ENCODE data around the gene CDC37. TPM values are rescaled to one million over a fixed set of nuclear protein-coding genes. Genes with fewer than 3 reads are reported as not detected.
"Not testable (repeated sequence)": the region's sequence is repeated elsewhere in the genome, so short reads cannot be mapped to it uniquely, and the experiment has no call there.

The CDC37 gene
- polyA plus RNA-seq, 1 experiment = 268 TPM

- ChIA-PET POLR2A (interaction anchor here (0.5 to 1.1 kb wide), 7 partner anchors 10 to 132 kb away, joined by 3 to 8 read pairs (median 5); partner anchors contain the start of genes ICAM1, RAVER1 and TYK2), CTCF (interaction anchor here (0.6 to 7.1 kb wide), 22 partner anchors 9 to 260 kb away, joined by 3 to 188 read pairs (median 4); partner anchors contain the start of genes CDC37, ICAM1, ICAM5 and TYK2)
- DNase-seq (ENCODE audit: low read depth, low spot score) = peak; percentile 46
- Histone ChIP-seq H3K4me3 (ENCODE audit: low read depth, low read length) (no peak overlapping the region), H3K27ac (ENCODE audit: low read depth, low read length) (no peak overlapping the region), H3K9me3 (ENCODE audit: control insufficient read depth, insufficient read depth, low read length) (no peaks in the 10 kb centered on the region), H3K27me3 (ENCODE audit: control insufficient read depth, insufficient read depth, low read length) (no peaks in the 10 kb centered on the region)
- peak; percentile 92 for TF ChIP-seq CTCF (IDR thresholded peaks at IDR 0.05; ENCODE audit: low read depth, low read length)
These were observed 12.6 kb downstream of the CDC37 start for GRCh38 chr19:10390652-10391286.

GRCh38 chr19:10389863-10390262, 13.5 kb downstream of the CDC37 start:
- Histone ChIP-seq H3K27me3 (ENCODE audit: control insufficient read depth, insufficient read depth, low read length) (no peaks in the 10 kb centered on the region), H3K27ac (ENCODE audit: low read depth, low read length) (no peak overlapping the region), H3K9me3 (ENCODE audit: control insufficient read depth, insufficient read depth, low read length) (no peaks in the 10 kb centered on the region), H3K4me3 (ENCODE audit: low read depth, low read length) (no peak overlapping the region)
- ChIA-PET POLR2A (interaction anchor here (0.6 to 1.5 kb wide), 2 partner anchors 120 to 131 kb away, joined by 6 read pairs; no protein-coding TSS in a partner anchor), CTCF (interaction anchor here (0.6 to 7.1 kb wide), 17 partner anchors 8 to 251 kb away, joined by 3 to 188 read pairs (median 8); partner anchors contain the start of genes CDC37, ICAM1 and TYK2)
- TF ChIP-seq CTCF (IDR thresholded peaks at IDR 0.05; ENCODE audit: low read depth, low read length) = peak; percentile 27; the same call in 1 of the 2 replicates
- no peak for DNase-seq (ENCODE audit: low read depth, low spot score)

DNA sequence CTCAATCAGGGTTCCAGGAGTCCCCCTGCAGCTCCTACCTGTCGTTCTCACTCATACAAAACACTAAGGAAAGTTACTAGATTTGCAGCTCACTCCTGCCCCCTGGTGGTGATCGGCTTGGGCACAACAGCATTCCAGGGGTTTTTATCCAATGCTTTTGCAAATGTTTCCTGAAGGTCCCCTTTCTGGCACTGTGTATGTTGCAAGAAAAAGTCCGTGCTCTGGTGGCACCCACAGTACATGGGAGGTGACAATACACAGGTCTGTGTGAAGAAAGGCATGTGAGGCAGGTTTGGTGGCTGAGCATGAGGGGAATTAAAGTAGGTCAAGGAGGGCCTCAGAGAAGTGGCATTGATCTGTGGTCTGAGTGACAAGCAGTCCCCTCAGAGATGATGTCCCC, 14.4 kb downstream of the CDC37 start:
- DNase-seq (ENCODE audit: low read depth, low spot score) = peak; percentile 50
- peak; percentile 96 for TF ChIP-seq CTCF (IDR thresholded peaks at IDR 0.05; ENCODE audit: low read depth, low read length)
- Histone ChIP-seq H3K9me3 (ENCODE audit: control insufficient read depth, insufficient read depth, low read length) (no peaks in the 10 kb centered on the region), H3K4me3 (ENCODE audit: low read depth, low read length) (no peak overlapping the region), H3K27me3 (ENCODE audit: control insufficient read depth, insufficient read depth, low read length) (no peaks in the 10 kb centered on the region), H3K27ac (ENCODE audit: low read depth, low read length) (peak overlapping the region; percentile 11)
- CTCF ChIA-PET = interaction anchor here (0.6 to 7.1 kb wide), 34 partner anchors 9 to 458 kb away, joined by 3 to 188 read pairs (median 4); partner anchors contain the start of genes CDC37, ICAM1, ICAM4 and TYK2
- POLR2A ChIA-PET = interaction anchor here (0.7 to 1.5 kb wide), 5 partner anchors 9 to 130 kb away, joined by 3 to 18 read pairs (median 3); partner anchors contain the start of gene TYK2

GRCh38 chr19:10384580-10384979, 18.8 kb downstream of the CDC37 start:
- ChIA-PET POLR2A (interaction anchor here (0.5 kb wide), 1 partner anchor 121 kb away, joined by 3 read pairs; no protein-coding TSS in a partner anchor), CTCF (no interaction called here)
- H3K4me3 ChIP-seq (ENCODE audit: low read depth, low read length) = no peak overlapping the region
- H3K27ac ChIP-seq (ENCODE audit: low read depth, low read length) = no peak overlapping the region
- no peaks in the 10 kb centered on the region; the same call in 1 of the 2 replicates for H3K9me3 ChIP-seq (ENCODE audit: control insufficient read depth, insufficient read depth, low read length)
- no peak for TF ChIP-seq CTCF (IDR thresholded peaks at IDR 0.05; ENCODE audit: low read depth, low read length)
- H3K27me3 ChIP-seq (ENCODE audit: control insufficient read depth, insufficient read depth, low read length) = no peaks in the 10 kb centered on the region
- DNase-seq (ENCODE audit: low read depth, low spot score) = no peak

DNA sequence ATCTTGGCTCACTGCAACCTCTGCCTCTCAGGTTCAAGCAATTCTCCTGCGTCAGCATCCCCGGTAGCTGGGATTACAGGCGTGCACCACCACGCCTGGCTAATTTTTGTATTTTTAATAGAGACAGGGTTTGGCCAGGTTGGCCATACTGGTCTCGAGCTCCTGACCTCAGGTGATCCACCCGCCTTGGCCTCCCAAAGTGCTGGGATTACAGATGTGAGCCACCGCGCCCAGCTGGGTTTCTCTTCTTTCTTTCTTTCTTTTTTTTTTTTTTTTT, 20.2 kb downstream of the CDC37 start:
- H3K4me3 ChIP-seq (ENCODE audit: low read depth, low read length); H3K27me3 ChIP-seq (ENCODE audit: control insufficient read depth, insufficient read depth, low read length); H3K27ac ChIP-seq (ENCODE audit: low read depth, low read length); H3K9me3 ChIP-seq (ENCODE audit: control insufficient read depth, insufficient read depth, low read length); DNase-seq (ENCODE audit: low read depth, low spot score): not testable (repeated sequence)
- POLR2A ChIA-PET = interaction anchor here (0.6 to 0.7 kb wide), 2 partner anchors 47 to 186 kb away, joined by 8 read pairs; partner anchors contain the start of gene CDKN2D
- CTCF ChIA-PET = interaction anchor here (0.7 kb wide), 2 partner anchors 12 to 114 kb away, joined by 3 read pairs; no protein-coding TSS in a partner anchor

All from AG04450 (cell line).